Activated T-cell treated with anti-CD3 and anti-CD28 coated beads, Interleukin-2, amount 50 U/mL, for 72 hours (primary cell): ENCODE measurements around the gene TUBA3D. TPM values are rescaled to one million over a fixed set of nuclear protein-coding genes. Genes with fewer than 3 reads are reported as not detected.
"Not testable (repeated sequence)": the region's sequence is repeated elsewhere in the genome, so short reads cannot be mapped to it uniquely, and the experiment has no call there.

ENCODE experiments used
- ATAC-seq, 2 donors: fragments of 150-1000 bp; cut with Tn5 transposase; replicated peaks in 1 of 2; 2 replicates each; pipeline ENCODE4 v1.10.0; 2021; ENCODE audit warnings: moderate library complexity in 2 of 2, mild to moderate bottlenecking in 1 of 2
- DNase-seq, 2 donors: peaks; one replicate each; pipeline ENCODE4 v3.0.0; 2021 to 2022; ENCODE audit warnings: mixed read lengths in 1 of 2
- H3K27ac Mint-ChIP-seq: one replicate; pipeline ENCODE4 v1.8.0; 2022; ENCODE audit warnings: mild to moderate bottlenecking, moderate library complexity, mixed read lengths
- H3K27me3 Mint-ChIP-seq: one replicate; pipeline ENCODE4 v1.8.0; 2022; ENCODE audit warnings: low read depth, mixed read lengths
- H3K36me3 Mint-ChIP-seq, 2 donors: one replicate each; pipeline ENCODE4 v1.8.0; 2022; ENCODE audit warnings: mixed read lengths in 2 of 2, mild to moderate bottlenecking in 1 of 2; ENCODE audit not compliant: insufficient read depth in 2 of 2
- H3K4me1 Mint-ChIP-seq: one replicate; pipeline ENCODE4 v1.8.0; 2022; ENCODE audit warnings: low read depth, mixed read lengths
- H3K4me3 Mint-ChIP-seq, 2 donors: one replicate each; pipeline ENCODE4 v1.8.0; 2022; ENCODE audit warnings: mild to moderate bottlenecking in 2 of 2, mixed read lengths in 2 of 2, moderate library complexity in 2 of 2
- H3K9me3 Mint-ChIP-seq, 2 donors: one replicate each; pipeline ENCODE4 v1.8.0; 2022; ENCODE audit warnings: mixed read lengths in 2 of 2
- total RNA-seq, 2 donors: library from RNA; stranded (reverse); gene quantifications; one replicate each; pipeline ENCODE4 v1.2.3, GENCODE V29; 2022

Gene TUBA3D
- total RNA-seq = not detected

GRCh38 chr2:131475831-131476230, at the start of gene TUBA3D:
Gene TUBA3D (plus strand): TSS chr2:131476119. CDS start chr2:131476200, 81 bp downstream.
- Mint-ChIP-seq H3K36me3 (no peaks in the 10 kb centered on the region), H3K9me3 (no peaks in the 10 kb centered on the region), H3K4me3 (no peak within 1 kb of the TSS), H3K4me1 (no peaks in the 10 kb centered on the region), H3K27ac (no peak within 1 kb of the TSS), H3K27me3 (no peaks in the 10 kb centered on the region)
- no peak for ATAC-seq
- no peak for DNase-seq

DNA sequence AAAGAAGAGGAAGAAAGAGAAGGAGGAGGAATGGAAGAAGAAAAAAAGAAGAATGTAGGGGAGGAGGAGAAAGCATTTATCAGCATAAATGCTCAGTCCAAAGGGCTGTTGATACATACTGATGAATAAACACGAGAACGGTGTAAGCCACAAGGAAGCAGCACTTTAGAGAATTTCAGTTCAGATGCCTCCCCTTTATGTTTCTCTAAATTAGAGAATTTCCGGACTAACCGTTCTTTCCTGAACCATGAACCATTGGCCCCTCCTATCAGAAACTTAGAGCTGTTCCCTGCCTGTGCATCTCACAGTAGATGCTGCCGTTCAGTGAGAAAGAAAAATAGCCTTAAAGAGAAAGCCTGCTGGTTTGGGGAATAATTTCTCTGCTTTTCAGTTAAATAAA, 49.2 kb upstream of the TUBA3D start:
- Mint-ChIP-seq H3K27me3 (peaks cover 80% of the 10 kb centered on the region), H3K4me1 (peaks cover 7% of the 10 kb centered on the region), H3K9me3 (no peaks in the 10 kb centered on the region), H3K27ac (no peak overlapping the region), H3K4me3 (peak overlapping the region in 1 of 2 donors; percentile 33), H3K36me3 (no peaks in the 10 kb centered on the region)
- ATAC-seq = peak; percentile 46 to 86
- DNase-seq = no peak

DNA sequence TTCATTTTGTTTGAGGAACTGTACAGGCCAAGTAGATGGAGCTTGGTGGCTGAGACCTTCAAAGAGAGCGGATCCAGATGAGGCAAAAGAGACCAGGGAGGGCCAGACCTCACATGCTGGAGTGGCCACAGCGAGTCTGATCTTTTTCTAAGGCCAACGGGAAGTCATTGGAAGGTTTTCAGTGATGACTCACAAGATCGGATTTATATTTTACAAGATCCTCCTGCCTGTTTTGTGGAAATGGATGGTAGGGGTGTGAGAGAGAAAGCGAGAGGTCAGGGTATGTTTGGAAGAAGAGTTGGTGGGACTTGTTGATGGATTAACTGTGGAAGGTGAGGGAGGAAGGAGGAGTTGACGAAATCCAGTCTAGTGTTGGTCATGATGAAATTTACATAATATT, 44.6 kb upstream of the TUBA3D start:
- Mint-ChIP-seq H3K4me1 (peaks cover 5% of the 10 kb centered on the region), H3K27me3 (peaks cover 73% of the 10 kb centered on the region), H3K9me3 (no peaks in the 10 kb centered on the region), H3K36me3 (no peaks in the 10 kb centered on the region), H3K27ac (no peak overlapping the region), H3K4me3 (no peak overlapping the region)
- no peak for DNase-seq
- no peak for ATAC-seq

GRCh38 chr2:131440742-131441468, 35.0 kb upstream of the TUBA3D start:
- DNase-seq (peak; percentile 27 to 33), ATAC-seq (peak; percentile 95 to 96)
- not testable (repeated sequence) for H3K9me3 Mint-ChIP-seq

DNA sequence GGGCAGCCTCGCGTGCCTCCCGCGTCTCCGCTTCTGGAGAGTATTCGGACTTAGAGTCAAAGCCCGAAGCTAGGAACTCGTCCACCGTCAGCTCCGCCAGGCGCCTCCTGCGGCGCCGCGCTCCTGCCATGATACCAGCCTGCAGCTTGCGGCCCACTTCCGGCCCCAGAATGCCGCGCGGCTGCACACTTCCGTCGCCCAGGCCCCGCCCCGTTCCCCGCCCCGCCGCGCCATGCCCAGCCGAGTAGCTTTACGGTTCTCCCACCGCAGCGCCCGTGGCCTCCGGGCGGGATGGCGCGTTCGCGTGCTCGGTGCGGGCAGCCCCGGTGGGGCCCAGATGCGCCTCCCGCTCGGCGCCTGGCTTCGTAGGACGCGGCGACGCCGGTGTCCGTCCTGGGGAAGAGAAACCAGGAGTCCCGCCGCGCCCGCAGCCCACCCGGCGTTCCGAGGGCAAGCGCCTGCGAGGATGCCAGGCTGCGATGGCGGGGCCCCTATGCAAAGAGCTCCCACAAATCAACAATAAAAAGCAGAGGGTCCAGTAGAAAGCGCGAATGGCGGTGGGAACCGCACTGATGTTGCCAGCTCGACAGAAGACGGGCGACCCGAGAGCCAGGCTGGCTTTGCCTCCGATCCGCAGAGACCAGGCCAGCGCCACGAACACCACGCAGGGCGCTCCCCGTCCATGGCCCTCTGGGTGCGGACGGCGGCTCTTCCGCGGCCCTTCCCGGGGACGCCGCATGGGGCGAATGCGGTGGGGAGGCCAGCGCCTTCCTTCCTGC, 31.0 kb upstream of the TUBA3D start:
- not testable (repeated sequence) for H3K36me3 Mint-ChIP-seq, H3K9me3 Mint-ChIP-seq, H3K27me3 Mint-ChIP-seq, ATAC-seq, DNase-seq, H3K27ac Mint-ChIP-seq, H3K4me3 Mint-ChIP-seq
- peaks cover 13% of the 10 kb centered on the region for H3K4me1 Mint-ChIP-seq

More at GRCh38 chr2:131440742-131441468, 35.0 kb upstream of the TUBA3D start:
- not testable (repeated sequence) for H3K27ac Mint-ChIP-seq, H3K27me3 Mint-ChIP-seq, H3K36me3 Mint-ChIP-seq
- H3K4me1 Mint-ChIP-seq = peaks cover 13% of the 10 kb centered on the region
- peak overlapping the region; percentile 45 to 51 for H3K4me3 Mint-ChIP-seq

GRCh38 chr2:131445515-131445797, 30.5 kb upstream of the TUBA3D start:
- not testable (repeated sequence) for H3K36me3 Mint-ChIP-seq, DNase-seq, ATAC-seq, H3K27me3 Mint-ChIP-seq, H3K27ac Mint-ChIP-seq, H3K9me3 Mint-ChIP-seq, H3K4me3 Mint-ChIP-seq
- H3K4me1 Mint-ChIP-seq = peaks cover 11% of the 10 kb centered on the region

GRCh38 chr2:131445896-131446295, 30.0 kb upstream of the TUBA3D start:
- Mint-ChIP-seq H3K27ac (no peak overlapping the region), H3K36me3 (no peaks in the 10 kb centered on the region), H3K27me3 (peaks cover 8% of the 10 kb centered on the region), H3K4me3 (no peak overlapping the region), H3K4me1 (peaks cover 7% of the 10 kb centered on the region), H3K9me3 (no peaks in the 10 kb centered on the region)
- ATAC-seq = no peak
- DNase-seq = no peak

- not testable (repeated sequence) for DNase-seq, H3K9me3 Mint-ChIP-seq, H3K27ac Mint-ChIP-seq, H3K36me3 Mint-ChIP-seq, ATAC-seq, H3K4me3 Mint-ChIP-seq
- H3K4me1 Mint-ChIP-seq = peaks cover 14% of the 10 kb centered on the region
- H3K27me3 Mint-ChIP-seq = peaks cover 15% of the 10 kb centered on the region
Measured at GRCh38 chr2:131447981-131448380, 27.9 kb upstream of the TUBA3D start.

DNA sequence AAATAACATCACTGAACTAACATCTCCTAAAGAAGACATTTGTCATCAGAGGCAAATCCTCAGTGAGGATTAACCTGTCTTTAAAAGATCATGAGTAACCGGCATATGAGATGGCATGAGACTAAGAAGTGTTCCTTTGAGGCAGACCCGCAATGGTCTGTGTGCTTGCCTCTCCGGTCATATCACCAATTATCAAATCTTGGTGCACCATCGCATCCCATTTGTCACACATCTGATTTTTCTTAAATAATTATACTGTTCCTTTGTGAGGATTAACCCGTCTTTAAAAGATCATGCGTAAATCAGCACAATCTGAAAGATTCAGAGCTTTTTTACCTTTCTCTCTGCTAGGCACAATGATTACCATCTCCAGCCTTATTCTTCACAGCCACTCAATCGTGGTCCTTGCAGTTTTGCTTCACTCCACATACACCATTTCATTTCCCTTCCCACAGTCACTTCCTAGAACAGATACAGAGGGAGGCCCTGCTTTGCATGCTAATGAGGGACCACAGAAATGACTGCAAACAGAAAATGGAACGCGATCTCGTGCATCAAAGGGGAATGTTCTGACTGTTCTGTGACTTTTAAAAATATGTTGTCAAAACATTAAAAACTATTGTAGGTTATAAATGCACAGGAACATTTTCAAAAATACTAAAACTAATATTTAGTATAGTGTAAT, 24.5 kb upstream of the TUBA3D start:
- peak; percentile 69 to 90 for ATAC-seq
- H3K27ac Mint-ChIP-seq, H3K36me3 Mint-ChIP-seq: not testable (repeated sequence)

GRCh38 chr2:131454914-131455313, 21.0 kb upstream of the TUBA3D start:
- ATAC-seq, DNase-seq, H3K4me3 Mint-ChIP-seq, H3K36me3 Mint-ChIP-seq, H3K9me3 Mint-ChIP-seq, H3K27ac Mint-ChIP-seq: not testable (repeated sequence)
- Mint-ChIP-seq H3K4me1 (peaks cover 14% of the 10 kb centered on the region), H3K27me3 (peaks cover 35% of the 10 kb centered on the region)

More for the DNA sequence above, 24.5 kb upstream of the TUBA3D start:
- Mint-ChIP-seq H3K27me3 (peaks cover 24% of the 10 kb centered on the region), H3K4me1 (peaks cover 14% of the 10 kb centered on the region)
- not testable (repeated sequence) for H3K4me3 Mint-ChIP-seq, H3K9me3 Mint-ChIP-seq
- DNase-seq = peak in 1 of 2 donors; percentile 16

DNA sequence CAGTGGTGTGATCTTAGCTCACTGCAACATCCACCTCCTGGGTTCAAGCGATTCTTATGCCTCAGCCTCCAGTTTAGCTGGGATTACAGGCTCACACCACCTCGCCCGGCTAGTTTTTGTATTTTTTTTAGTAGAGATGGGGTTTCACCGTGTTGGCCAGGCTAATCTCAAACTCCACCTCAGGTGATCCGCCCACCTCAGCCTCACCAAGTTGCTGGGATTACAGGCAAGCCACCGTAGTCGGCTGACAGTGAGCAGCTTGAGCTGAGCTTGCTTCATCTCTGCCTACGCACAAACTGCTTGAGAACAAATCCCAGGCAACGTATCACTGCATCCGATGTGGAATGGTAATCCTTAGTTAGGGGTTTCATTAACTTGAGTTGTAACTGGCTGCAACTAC, 8.2 kb upstream of the TUBA3D start:
- not testable (repeated sequence) for H3K9me3 Mint-ChIP-seq, ATAC-seq, DNase-seq, H3K36me3 Mint-ChIP-seq, H3K27me3 Mint-ChIP-seq, H3K4me3 Mint-ChIP-seq, H3K4me1 Mint-ChIP-seq, H3K27ac Mint-ChIP-seq

DNA sequence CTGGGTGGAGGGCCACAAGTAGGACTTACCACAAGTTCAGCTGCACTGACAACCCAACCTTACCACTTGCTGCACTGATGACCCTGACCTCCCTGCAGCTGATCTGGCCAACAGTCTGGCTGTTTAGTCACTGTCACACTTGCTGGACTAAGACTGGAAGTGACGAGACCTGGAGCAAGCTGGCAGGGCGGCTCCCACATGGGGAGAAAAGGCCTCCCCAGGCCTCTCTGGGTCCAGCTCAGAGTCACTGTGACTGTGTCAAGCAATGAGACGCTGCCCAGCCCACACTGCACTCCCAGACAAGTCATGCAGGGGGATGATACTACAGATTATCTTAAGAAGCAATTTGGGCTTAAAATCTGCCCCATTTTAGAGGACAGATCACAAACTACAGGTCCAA, 5.0 kb upstream of the TUBA3D start:
- not testable (repeated sequence) for H3K9me3 Mint-ChIP-seq, H3K27me3 Mint-ChIP-seq, H3K4me3 Mint-ChIP-seq, DNase-seq, ATAC-seq, H3K4me1 Mint-ChIP-seq, H3K36me3 Mint-ChIP-seq, H3K27ac Mint-ChIP-seq

- H3K9me3 Mint-ChIP-seq, H3K27ac Mint-ChIP-seq, H3K36me3 Mint-ChIP-seq, DNase-seq, H3K4me1 Mint-ChIP-seq, H3K4me3 Mint-ChIP-seq, H3K27me3 Mint-ChIP-seq, ATAC-seq: not testable (repeated sequence)
Measured at GRCh38 chr2:131471624-131472023, 4.3 kb upstream of the TUBA3D start.
